ENCODE results near the gene NR2E3.
A peak's percentile ranks its signal among the peaks of the same experiment; 100 is the strongest.

NR2E3 gene

GRCh38 chr15:71790081-71790480 is 20.3 kb upstream of the NR2E3 start:
- no peak overlapping the region for H3K4me3 ChIP-seq (replicated peaks; ENCODE audit: low read depth, low read length)
- no peak for TF ChIP-seq CTCF (IDR thresholded peaks at IDR 0.05; ENCODE audit: low read length, missing control alignments)
- DNase-seq (ENCODE audit: low read depth): no peak

GRCh38 chr15:71791975-71792374 is 18.4 kb upstream of the NR2E3 start:
- TF ChIP-seq CTCF (IDR thresholded peaks at IDR 0.05; ENCODE audit: low read length, missing control alignments): no peak
- H3K4me3 ChIP-seq (replicated peaks; ENCODE audit: low read depth, low read length): no peak overlapping the region
- DNase-seq (ENCODE audit: low read depth): no peak

GRCh38 chr15:71792521-71792920 is 17.8 kb upstream of the NR2E3 start:
- DNase-seq (ENCODE audit: low read depth): peak; percentile 65

GRCh38 chr15:71798641-71799040 is 11.7 kb upstream of the NR2E3 start:
- no peak for DNase-seq (ENCODE audit: low read depth)
- H3K4me3 ChIP-seq (replicated peaks; ENCODE audit: low read depth, low read length): no peak overlapping the region
- TF ChIP-seq CTCF (IDR thresholded peaks at IDR 0.05; ENCODE audit: low read length, missing control alignments): no peak

More at GRCh38 chr15:71792521-71792920, 17.8 kb upstream of the NR2E3 start:
- no peak overlapping the region for H3K4me3 ChIP-seq (replicated peaks; ENCODE audit: low read depth, low read length)
- TF ChIP-seq CTCF (IDR thresholded peaks at IDR 0.05; ENCODE audit: low read length, missing control alignments): no peak

- no peak overlapping the region for H3K4me3 ChIP-seq (replicated peaks; ENCODE audit: low read depth, low read length)
- TF ChIP-seq CTCF (IDR thresholded peaks at IDR 0.05; ENCODE audit: low read length, missing control alignments): no peak
- no peak for DNase-seq (ENCODE audit: low read depth)
These were observed 10.2 kb upstream of the NR2E3 start for GRCh38 chr15:71800190-71800589.

GRCh38 chr15:71800835-71801745 is 9.3 kb upstream of the NR2E3 start:
- DNase-seq (ENCODE audit: low read depth): peak; percentile 86
- H3K4me3 ChIP-seq (replicated peaks; ENCODE audit: low read depth, low read length): no peak overlapping the region
- peak; percentile 88 for TF ChIP-seq CTCF (IDR thresholded peaks at IDR 0.05; ENCODE audit: low read length, missing control alignments)

All from fibroblast of pulmonary artery (primary cell).